Neutrophil (primary cell): ENCODE data around the gene NFE2L1.

Experiments used
- H3K27ac ChIP-seq: fragments of 200-600 bp; sonication (generic); 2 replicates; pipeline ENCODE4 v1.5.1; 2016; ENCODE audit warnings: mild to moderate bottlenecking, moderate library complexity
- H3K27me3 ChIP-seq: fragments of 200-600 bp; sonication (generic); 2 replicates; pipeline ENCODE4 v1.6.0; 2016; ENCODE audit warnings: mild to moderate bottlenecking
- H3K36me3 ChIP-seq: fragments of 200-600 bp; sonication (generic); 2 replicates; pipeline ENCODE4 v1.5.1; 2017
- H3K4me1 ChIP-seq, 2 experiments: fragments of 200-600 bp in 1 of 2; sonication (generic) in 1 of 2; 1 replicate in 1 of 2; 2 replicates in 1 of 2; pipeline versions ENCODE4 v1.5.1 to v1.6.1; 2013 to 2016; ENCODE audit warnings: low read depth in 1 of 2, low read length in 1 of 2, mild to moderate bottlenecking in 1 of 2, moderate library complexity in 1 of 2; ENCODE audit not compliant: control insufficient read depth in 1 of 2, insufficient read depth in 1 of 2
- H3K4me3 ChIP-seq, 2 experiments: fragments of 200-600 bp in 1 of 2; sonication (generic) in 1 of 2; 1 replicate in 1 of 2; 2 replicates in 1 of 2; pipeline ENCODE4 v1.5.1; 2013 to 2016; ENCODE audit warnings: low read depth in 1 of 2, low read length in 1 of 2, mild to moderate bottlenecking in 1 of 2, moderate library complexity in 1 of 2
- H3K9me3 ChIP-seq: fragments of 200-600 bp; sonication (generic); 2 replicates; pipeline ENCODE4 v1.5.1; 2016
- CTCF ChIP-seq: fragments of 200-600 bp; sonication (generic); IDR thresholded peaks from 2 replicates; pipeline ENCODE4 v1.5.1; 2016; ENCODE audit warnings: antibody characterized with exemption

NFE2L1 gene

GRCh38 chr17:48107137-48108055, 59.2 kb downstream of the NFE2L1 start, which contains the start of gene SNX11:
Gene SNX11 (plus strand): TSS chr17:48107766. CDS start chr17:48112044, 4,278 bp downstream.
- peak within 1 kb of the TSS; percentile 78 to 96 for H3K4me3 ChIP-seq
- H3K27ac ChIP-seq, result peak within 1 kb of the TSS; percentile 96
- H3K36me3 ChIP-seq, result no peaks in the 10 kb centered on the region
- TF ChIP-seq CTCF, result peak; percentile 51
- H3K9me3 ChIP-seq, result no peaks in the 10 kb centered on the region
- H3K4me1 ChIP-seq, result peaks cover 85 to 91% of the 10 kb centered on the region in 2 experiments
- H3K27me3 ChIP-seq, result no peaks in the 10 kb centered on the region

- Histone ChIP-seq H3K27me3 (no peaks in the 10 kb centered on the region), H3K9me3 (no peaks in the 10 kb centered on the region), H3K4me3 (peak overlapping the region; percentile 26 to 96), H3K36me3 (peaks cover 14% of the 10 kb centered on the region), H3K27ac (peak overlapping the region; percentile 96), H3K4me1 (peaks cover 80 to 85% of the 10 kb centered on the region in 2 experiments)
- TF ChIP-seq CTCF, result no peak
Measured at GRCh38 chr17:48110761-48111160, 62.6 kb downstream of the NFE2L1 start.
